ENCODE measurements around the gene DMRT3. TPM values are rescaled to one million over a fixed set of nuclear protein-coding genes. Genes with fewer than 3 reads are reported as not detected.
A peak's percentile ranks its signal among the peaks of the same experiment; 100 is the strongest.

DMRT3 gene
- total RNA-seq, 4 donors from 2014 or later = not detected

- Histone ChIP-seq H3K9me3 (no peaks in the 10 kb centered on the region), H3K4me1 (peaks cover 6 to 43% (median 32%) of the 10 kb centered on the region in 4 donors), H3K36me3 (no peaks in the 10 kb centered on the region), H3K27me3 (peaks cover 100% of the 10 kb centered on the region), H3K27ac (no peak overlapping the region), H3K4me3 (no peak overlapping the region)
- in situ Hi-C loops (cut with MboI; ENCODE audit: low pct_ligation_motif_present in 1 of 4, low pct_unique_long_range_greater_than_20kb in 1 of 4, low sequenced_read_pairs in 3 of 4) (loop anchor here in 1 of 4 donors (25.0 kb wide), 1 partner anchor 363 kb away; no protein-coding TSS in a partner anchor), intact Hi-C loops (cut with DNase I; ENCODE audit: low total_unique reads) (no loop called here)
- WGBS, 2 donors (ENCODE audit: low coverage in 1 of 2) = 28% methylated on average over 3 to 24 of the region's 24 CpGs
- no peak for TF ChIP-seq CTCF (IDR thresholded peaks at IDR 0.05)
- TF ChIP-seq EP300 (IDR thresholded peaks at IDR 0.05; ENCODE audit: low read depth) = no peak
- no peak for TF ChIP-seq POLR2A (IDR thresholded peaks at IDR 0.05)
- no peak for TF ChIP-seq POLR2AphosphoS5 (IDR thresholded peaks at IDR 0.05)
- no peak for DNase-seq
These were observed 1.3 kb upstream of the DMRT3 start for GRCh38 chr9:974996-975739.

GRCh38 chr9:975740-976257 lies 656 bp upstream of the DMRT3 start:
- in situ Hi-C loops (cut with MboI; ENCODE audit: low pct_ligation_motif_present in 1 of 4, low pct_unique_long_range_greater_than_20kb in 1 of 4, low sequenced_read_pairs in 3 of 4) = loop anchor here in 1 of 4 donors (25.0 kb wide), 1 partner anchor 363 kb away; no protein-coding TSS in a partner anchor
- Histone ChIP-seq H3K27me3 (peaks cover 100% of the 10 kb centered on the region), H3K9me3 (no peaks in the 10 kb centered on the region), H3K4me3 (no peak overlapping the region), H3K4me1 (peaks cover 6 to 38% (median 28%) of the 10 kb centered on the region in 4 donors), H3K36me3 (no peaks in the 10 kb centered on the region), H3K27ac (no peak overlapping the region)
- 13 to 14% methylated on average over 21 to 23 of the region's 23 CpGs for WGBS, 2 donors (ENCODE audit: low coverage in 1 of 2)
- intact Hi-C loops (cut with DNase I; ENCODE audit: low total_unique reads) = no loop called here
- no peak for DNase-seq
- no peak for TF ChIP-seq POLR2A (IDR thresholded peaks at IDR 0.05)
- TF ChIP-seq CTCF (IDR thresholded peaks at IDR 0.05) = no peak
- no peak for TF ChIP-seq POLR2AphosphoS5 (IDR thresholded peaks at IDR 0.05)
- no peak for TF ChIP-seq EP300 (IDR thresholded peaks at IDR 0.05; ENCODE audit: low read depth)

GRCh38 chr9:976943-977837 lies 735 bp downstream of the DMRT3 start:
- in situ Hi-C loops (cut with MboI; ENCODE audit: low pct_ligation_motif_present in 1 of 4, low pct_unique_long_range_greater_than_20kb in 1 of 4, low sequenced_read_pairs in 3 of 4) (loop anchor here in 1 of 4 donors (25.0 kb wide), 1 partner anchor 365 kb away; no protein-coding TSS in a partner anchor), intact Hi-C loops (cut with DNase I; ENCODE audit: low total_unique reads) (no loop called here)
- H3K4me1 ChIP-seq = peaks cover 6 to 24% (median 19%) of the 10 kb centered on the region in 4 donors
- peak overlapping the region in 2 of 4 donors; percentile 6 to 23 for H3K4me3 ChIP-seq
- no peak for TF ChIP-seq CTCF (IDR thresholded peaks at IDR 0.05)
- TF ChIP-seq POLR2A (IDR thresholded peaks at IDR 0.05) = no peak
- TF ChIP-seq POLR2AphosphoS5 (IDR thresholded peaks at IDR 0.05) = no peak
- no peak for TF ChIP-seq EP300 (IDR thresholded peaks at IDR 0.05; ENCODE audit: low read depth)
- DNase-seq = no peak
- H3K9me3 ChIP-seq = no peaks in the 10 kb centered on the region
- peaks cover 100% of the 10 kb centered on the region for H3K27me3 ChIP-seq
- no peak overlapping the region for H3K27ac ChIP-seq
- no peaks in the 10 kb centered on the region for H3K36me3 ChIP-seq
- 7% methylated on average over 72 of the region's 92 CpGs; no CpG with 5 or more reads in 1 of the 2 donors for WGBS, 2 donors (ENCODE audit: low coverage in 1 of 2)
